ENCODE results near the gene GPR12. TPM values are rescaled to one million over a fixed set of nuclear protein-coding genes. Genes with fewer than 3 reads are reported as not detected.
A peak's percentile ranks its signal among the peaks of the same experiment; 100 is the strongest.

GPR12 gene
- total RNA-seq, result not detected

DNA sequence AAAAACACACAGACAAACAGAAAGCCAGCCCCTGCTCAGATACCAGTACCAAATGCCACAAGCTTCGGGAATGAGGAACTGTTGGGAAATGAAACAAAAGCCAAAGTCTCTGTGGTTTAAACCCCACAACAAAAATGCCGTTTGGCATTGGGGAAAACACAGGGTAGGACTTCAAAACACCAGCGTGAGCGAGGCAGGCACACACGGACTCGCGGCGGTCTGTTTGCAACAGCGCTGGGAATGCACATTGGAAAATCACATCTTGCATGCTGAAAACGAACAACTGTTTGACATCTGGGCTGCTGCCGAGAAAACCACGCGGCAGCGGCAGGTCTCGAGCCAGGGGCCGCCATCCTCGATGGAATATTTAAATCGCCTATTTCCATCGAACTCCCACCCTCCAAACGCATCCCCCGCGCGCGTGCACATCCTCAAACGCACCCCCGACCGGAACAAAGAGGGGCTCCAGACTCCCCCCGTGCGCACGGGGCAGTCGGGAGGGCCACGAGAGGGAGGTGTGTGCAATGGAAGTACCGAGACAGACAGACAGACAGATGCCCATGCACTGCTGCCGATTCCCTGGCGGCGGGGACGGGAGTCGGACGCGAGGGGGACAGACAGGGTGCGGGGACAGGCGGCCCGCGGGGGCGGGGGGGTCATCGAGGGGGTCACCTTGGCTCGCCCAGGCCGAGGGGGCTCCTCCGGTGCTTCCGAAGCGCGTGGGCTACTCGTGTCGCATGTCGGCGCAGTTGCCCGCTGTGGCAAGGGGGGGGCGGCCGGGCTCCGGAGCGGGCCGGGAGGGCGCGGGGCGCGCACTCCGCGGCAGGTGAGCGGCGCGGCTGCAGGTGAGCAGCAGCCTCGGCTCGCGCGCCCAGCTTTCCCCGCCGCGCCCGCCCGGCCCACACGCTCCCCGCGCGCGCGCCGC is at the start of gene GPR12:
Gene GPR12 (minus strand): TSS at position 880 of the 925 bp plus-strand sequence. CDS start 959 bp downstream, outside the sequence.
- no peak for DNase-seq

DNA sequence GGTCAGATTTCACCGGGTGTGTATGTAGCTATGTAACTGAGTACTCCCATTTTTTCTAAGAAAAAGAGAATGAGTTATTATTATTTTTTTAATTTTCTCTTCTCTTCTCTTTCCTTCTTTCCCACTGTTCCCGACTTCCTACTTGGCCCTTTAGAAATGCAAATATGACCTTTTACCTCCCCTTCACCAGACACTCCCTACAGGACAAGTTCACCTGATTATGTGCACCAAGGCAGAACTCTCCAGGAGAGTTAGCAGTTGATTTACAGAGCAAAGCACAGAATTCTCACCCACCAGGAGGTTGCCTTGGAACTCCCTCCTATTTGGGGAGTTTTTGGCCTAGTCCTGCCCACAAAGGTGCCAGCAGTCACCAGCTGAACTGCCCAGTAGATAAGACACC is 49.5 kb upstream of the GPR12 start:
- no peak for DNase-seq

- no peak for DNase-seq
Observed at GRCh38 chr13:26806891-26807290, 46.3 kb upstream of the GPR12 start.

DNA sequence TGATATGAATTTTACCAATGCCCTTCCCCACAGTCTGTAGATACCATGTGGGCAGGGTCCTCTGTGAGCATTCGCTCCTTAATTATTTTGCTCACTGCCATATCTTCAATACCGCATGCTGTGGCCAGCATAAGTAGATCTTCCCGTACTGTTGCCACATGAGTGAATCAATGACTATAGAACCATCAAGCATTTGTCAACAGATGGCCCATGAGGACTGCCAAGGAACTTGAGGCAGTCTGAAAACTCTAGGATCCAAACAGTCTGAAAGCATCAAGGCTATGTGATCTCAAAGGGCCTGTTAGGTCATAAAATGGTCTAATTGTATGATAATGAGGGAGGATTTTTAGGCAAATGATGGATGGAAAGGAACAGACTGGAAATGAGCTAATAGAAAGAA is 27.4 kb upstream of the GPR12 start:
- no peak for DNase-seq

DNA sequence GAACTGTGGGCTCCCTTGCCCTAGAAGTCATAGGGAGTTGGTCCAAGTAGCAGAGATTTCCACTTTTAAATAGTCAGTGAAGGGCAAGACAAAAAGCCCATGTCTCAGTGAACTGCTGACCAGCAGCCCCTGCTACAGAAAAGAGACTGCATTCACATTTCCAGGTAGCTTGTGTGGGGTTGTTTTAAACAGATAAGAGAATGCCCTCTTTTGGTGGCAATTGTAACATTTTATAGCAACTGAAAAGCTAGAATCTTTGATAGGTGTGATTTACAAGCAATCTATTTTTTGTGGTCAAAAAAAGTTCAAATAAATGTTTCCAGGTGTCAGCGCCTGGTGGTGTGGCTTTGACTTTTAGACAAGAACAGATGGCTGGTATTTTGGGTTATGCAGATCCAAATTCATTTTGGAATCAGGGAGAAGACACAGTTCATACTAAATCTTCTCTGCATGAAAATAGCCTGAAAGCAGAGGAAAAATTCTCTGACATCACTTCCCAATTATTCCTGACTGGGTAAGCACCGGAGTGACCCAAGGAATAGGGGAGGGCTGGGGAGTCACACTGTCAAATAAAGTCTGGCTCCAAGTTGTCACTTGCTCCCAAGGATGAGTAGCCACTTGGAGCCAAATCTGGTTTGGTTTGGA is 26.2 kb upstream of the GPR12 start:
- DNase-seq, result no peak

DNA sequence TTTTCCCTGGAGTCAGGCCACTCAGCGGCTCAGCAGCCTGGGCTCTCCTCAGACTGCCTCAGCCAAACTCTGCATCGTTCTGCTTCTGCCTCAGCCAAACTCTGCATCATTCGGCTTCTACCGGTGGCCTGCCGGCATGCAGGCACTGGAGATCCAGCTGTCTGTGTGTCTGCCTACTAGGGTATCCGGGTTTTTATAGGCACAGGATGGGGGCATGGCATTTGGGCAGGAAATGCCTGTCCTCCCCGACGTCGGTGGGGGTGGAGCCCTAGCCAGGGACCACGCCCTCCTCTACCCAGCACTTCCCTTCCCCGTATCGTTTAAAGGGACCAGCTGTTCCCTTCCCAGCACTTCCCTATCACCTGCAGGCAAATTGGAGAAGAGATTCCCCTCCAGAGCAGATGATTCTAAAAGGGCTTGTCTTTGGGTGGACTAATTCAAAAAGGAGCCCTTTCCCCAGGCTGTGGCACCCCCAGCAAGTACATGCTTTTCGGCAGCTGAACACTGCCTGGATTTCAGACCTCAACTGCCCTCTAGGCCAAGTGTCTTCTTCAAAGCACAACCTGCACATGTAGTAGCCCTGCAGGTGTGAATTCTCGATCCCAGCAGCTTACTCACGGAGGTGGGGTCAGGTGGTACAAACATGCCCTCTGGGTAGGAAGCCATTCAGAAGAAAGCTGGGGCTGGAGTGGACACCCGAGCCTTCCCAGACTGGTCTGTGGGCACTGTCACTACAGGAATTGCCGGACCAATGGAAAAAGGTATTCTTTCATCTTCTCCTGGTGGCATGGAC is 25.4 kb upstream of the GPR12 start:
- peak; percentile 8 for DNase-seq

GRCh38 chr13:26784704-26785639 is 24.4 kb upstream of the GPR12 start:
- DNase-seq, result no peak

DNA sequence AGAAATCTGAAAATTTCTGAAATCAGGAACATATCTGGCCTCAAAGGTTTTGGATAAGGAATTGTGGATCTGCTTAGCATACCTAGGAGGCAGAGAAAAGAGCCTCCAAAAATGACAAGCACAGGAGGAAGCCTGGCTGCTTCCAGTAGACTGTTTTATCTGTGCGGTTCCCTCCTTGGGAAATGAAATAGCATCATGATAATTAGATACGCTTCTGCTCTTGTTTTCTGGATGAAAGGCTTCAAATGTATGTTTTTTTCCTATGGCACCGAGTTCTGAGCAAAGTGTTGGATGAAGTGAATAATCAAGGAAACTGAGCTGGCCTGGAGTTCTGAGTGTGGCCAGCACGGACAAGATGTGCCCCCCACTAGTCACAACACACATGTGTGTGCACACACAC is 19.8 kb upstream of the GPR12 start:
- DNase-seq, result no peak

DNA sequence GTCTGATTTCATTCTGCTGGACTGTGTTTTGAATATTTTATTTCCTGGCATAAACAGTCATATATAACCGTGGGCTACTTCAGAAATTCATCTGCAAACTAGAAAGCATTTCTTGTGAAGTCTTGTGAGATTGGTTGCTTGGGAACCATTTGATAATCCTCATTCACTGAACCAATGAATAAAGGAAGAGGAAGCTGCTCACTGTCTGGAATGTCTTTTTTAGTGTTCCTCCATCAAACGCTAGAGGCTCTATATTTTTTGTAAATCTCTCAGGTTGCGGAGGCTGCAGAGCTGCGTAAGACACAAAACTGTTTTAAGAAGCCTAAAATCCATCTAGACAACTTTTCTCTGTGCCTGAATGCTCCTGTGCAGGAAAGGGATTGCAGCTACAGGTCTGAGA is 18.7 kb upstream of the GPR12 start:
- DNase-seq, result no peak

DNA sequence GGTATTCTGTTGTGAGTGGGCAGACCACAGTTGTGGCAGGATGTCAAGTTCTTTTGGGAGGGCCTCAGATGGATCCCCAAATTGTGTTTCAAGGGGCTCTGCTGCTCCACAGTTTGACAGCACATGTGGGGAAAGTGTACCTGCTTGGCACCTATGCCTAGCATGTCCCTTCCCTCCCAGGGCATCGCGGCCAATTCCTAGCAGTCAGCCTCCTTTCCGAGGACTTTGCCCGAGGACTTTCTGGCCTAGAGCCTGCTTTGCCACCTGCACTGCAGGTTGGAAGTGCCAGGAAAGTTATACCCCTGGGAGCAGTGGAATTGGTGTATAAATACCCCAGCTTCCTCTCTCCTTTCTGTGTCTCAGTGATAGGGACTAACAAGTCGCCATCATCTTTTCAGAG is 11.9 kb upstream of the GPR12 start:
- no peak for DNase-seq

DNA sequence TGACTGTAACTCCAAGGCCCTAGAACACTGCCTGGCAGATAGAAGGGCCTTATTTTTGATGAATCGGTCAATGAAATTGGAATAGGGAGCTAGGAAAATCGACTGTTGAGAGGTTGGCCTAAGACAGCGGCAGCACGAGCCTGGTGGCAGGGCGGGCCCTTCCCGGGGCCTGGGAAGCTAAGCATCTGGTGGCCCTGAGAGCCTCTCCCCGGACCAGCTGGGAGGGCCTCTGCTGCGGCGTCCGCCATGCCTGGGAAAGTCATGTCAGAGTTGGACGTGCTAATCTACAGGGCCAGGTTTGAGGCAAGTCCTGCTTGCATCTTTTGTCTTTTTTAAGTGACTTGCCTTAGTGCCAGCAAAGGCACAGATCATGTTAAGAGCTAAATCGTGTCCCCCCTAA is 11.2 kb upstream of the GPR12 start:
- no peak for DNase-seq

GRCh38 chr13:26762745-26763345 is 2.3 kb upstream of the GPR12 start:
- no peak for DNase-seq

GRCh38 chr13:26760832-26761582 is 421 bp upstream of the GPR12 start:
- no peak for DNase-seq

DNA sequence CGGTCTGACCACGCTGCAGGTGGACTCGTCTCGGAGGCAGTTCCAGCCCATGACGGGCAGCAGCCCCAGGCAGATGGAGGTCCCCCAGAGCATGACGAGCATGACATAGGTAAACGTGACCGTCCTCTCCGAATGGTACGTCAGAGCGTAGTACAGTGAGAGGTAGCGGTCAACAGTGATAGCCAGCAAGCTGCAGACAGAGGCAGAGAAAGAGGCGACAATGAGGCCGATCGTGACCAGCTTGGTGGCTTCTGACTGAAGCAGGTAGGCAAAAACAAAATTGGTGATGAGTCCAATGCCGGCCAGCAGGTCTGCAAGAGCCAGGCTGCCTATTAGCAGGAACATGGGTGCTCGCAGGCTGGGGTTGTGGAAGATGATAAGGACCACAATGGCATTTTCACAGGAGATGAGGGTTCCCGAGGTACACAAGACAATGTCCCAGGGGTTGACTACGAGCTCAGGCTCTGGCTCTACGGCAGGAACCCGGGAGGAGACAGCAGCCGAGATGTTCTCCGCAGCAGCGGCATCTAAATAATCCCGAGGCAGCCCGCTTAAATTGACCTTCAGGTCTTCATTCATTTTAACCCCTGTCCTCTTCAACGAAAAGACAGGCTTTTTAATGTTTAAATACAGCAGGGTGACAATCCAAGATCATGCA is 1.2 kb downstream of the GPR12 start:
- DNase-seq, result no peak

DNA sequence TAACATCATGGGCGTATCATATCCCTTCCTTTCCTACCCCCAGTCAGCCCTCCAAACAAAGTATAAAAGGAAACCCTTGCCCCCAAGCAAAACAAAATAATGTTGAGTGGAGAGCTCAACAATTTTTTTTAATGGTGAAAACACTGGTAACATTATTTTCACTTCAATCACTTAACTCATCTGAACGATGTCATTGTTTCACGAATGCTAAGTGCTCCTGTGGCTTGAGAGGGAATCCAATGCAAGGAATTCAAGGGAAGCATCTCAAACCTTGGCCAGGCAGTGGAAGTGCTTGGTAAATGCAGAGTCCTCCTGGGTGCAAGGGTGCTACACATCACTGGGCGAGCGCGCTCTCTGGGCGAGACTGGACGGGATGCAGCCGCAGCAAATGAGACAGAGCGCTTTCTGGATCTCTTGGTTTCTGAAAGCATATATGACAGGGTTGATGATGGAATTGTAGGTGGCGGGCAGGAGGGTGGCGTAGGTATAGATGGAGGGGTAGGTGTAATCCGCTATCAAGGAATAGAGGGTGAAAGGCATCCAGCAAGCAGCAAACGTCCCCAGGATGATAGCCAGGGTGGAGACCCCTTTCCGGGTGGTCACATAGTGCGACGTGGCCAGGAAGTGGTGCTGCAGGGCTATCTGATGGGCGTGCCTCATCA is 2.0 kb downstream of the GPR12 start:
- DNase-seq, result no peak

- no peak for DNase-seq
Observed at GRCh38 chr13:26756961-26757360, 3.6 kb downstream of the GPR12 start.

- DNase-seq, result no peak
Observed at GRCh38 chr13:26752671-26753070, 7.9 kb downstream of the GPR12 start.

DNA sequence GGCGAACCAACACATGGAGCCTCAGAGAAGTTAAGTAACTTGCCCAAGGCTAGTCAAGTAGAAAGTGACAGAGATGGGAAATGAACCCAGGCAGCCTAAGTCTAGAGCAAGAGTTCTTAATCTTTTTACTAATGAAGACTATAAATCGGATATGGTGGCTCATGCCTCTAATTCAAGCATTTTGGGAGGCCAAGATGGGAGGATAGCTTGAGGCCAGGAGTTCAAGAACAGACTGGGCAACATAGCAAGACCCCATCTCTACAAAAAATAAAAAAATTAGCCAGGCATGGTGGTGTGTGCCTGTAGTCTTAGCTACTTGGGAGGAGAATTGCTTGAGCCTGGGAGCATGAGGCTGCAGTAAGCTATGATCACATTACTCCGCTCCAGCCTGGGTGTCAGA is 10.7 kb downstream of the GPR12 start:
- DNase-seq, result no peak

DNA sequence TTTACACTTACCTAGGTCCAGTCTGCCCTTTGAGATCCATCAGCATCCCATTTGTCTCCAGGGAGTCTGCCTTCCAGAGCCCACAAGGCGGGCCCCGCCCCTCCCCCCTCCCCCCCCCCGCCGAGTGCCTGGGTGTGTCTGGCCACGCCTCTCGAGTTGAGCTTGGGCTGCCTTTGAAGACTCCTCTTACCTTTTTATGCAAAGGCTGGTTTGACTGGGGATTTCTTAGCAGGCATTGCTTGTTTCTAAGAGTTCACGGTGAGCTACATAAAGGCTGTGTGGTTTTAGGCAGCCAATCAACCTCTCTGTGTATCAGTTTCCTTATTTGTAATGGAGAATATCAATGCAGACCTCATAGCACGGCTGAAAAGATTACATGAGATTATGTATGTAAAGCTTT is 11.3 kb downstream of the GPR12 start:
- DNase-seq, result no peak

- no peak for DNase-seq
Observed at GRCh38 chr13:26747706-26748105, 12.9 kb downstream of the GPR12 start.

All from effector CD4-positive, alpha-beta T cell (primary cell).